SK-N-SH (cell line): ENCODE results near the gene TSPAN14. TPM values are rescaled to one million over a fixed set of nuclear protein-coding genes. Genes with fewer than 3 reads are reported as not detected.

Experiments used
- CTCF ChIA-PET: fragments of 300-600, 350-600 bp; formaldehyde crosslinking; extraction: SDS; loops from one replicate; lab custom pipeline; 2021; lab: Yijun Ruan, JAX
- POLR2A ChIA-PET: fragments of 350-600 bp; sonication (Branson Sonifier 250); formaldehyde crosslinking; extraction: SDS; loops from one replicate; lab custom pipeline; 2020; ENCODE audit warnings: antibody characterized with exemption, inconsistent platforms; lab: Yijun Ruan, JAX
- DNase-seq: peaks from one replicate; pipeline ENCODE4 v3.0.0; 2012
- H2AFZ ChIP-seq: fragments of 200-600 bp; sonication (generic); 2 replicates; pipeline ENCODE4 v1.8.1; 2016; ENCODE audit warnings: antibody characterized with exemption, mild to moderate bottlenecking, low read depth
- H3F3A ChIP-seq: fragments of 200-600 bp; sonication (generic); replicated peaks from 2 replicates; pipeline ENCODE3; 2016; ENCODE audit warnings: antibody characterized with exemption, mild to moderate bottlenecking; ENCODE audit not compliant: insufficient read depth
- H3K27ac ChIP-seq, 2 experiments: fragments of 200-500 bp in 1 of 2; fragments of 200-600 bp in 1 of 2; sonication (Bioruptor generic) in 1 of 2; sonication (generic), shearing (Covaris generic) in 1 of 2; 2 replicates each; pipeline versions ENCODE4 v1.5.1 to v1.6.1; 2014 to 2016; ENCODE audit warnings: low read depth in 2 of 2, inconsistent platforms in 1 of 2, low read length in 1 of 2, mild to moderate bottlenecking in 1 of 2, mixed read lengths in 1 of 2
- H3K27me3 ChIP-seq: fragments of 200-600 bp; sonication (generic), shearing (Covaris generic); 2 replicates; pipeline ENCODE4 v1.6.1; 2016; ENCODE audit warnings: mixed run types; ENCODE audit not compliant: insufficient read depth
- H3K36me3 ChIP-seq, 2 experiments: fragments of 200-500 bp in 1 of 2; fragments of 200-600 bp in 1 of 2; sonication (Bioruptor generic) in 1 of 2; sonication (generic) in 1 of 2; replicated peaks in 1 of 2; 2 replicates each; pipeline versions ENCODE3 to v1.5.1; 2014 to 2016; ENCODE audit warnings: low read length in 1 of 2, mild to moderate bottlenecking in 1 of 2; ENCODE audit not compliant: insufficient read depth in 2 of 2, control insufficient read depth in 1 of 2
- H3K4me1 ChIP-seq, 2 experiments: fragments of 200-500 bp in 1 of 2; fragments of 200-600 bp in 1 of 2; sonication (Bioruptor generic) in 1 of 2; sonication (generic), shearing (Covaris generic) in 1 of 2; 2 replicates each; pipeline versions ENCODE4 v1.5.1 to v1.6.1; 2014 to 2016; ENCODE audit warnings: low read depth in 1 of 2, low read length in 1 of 2, mixed run types in 1 of 2; ENCODE audit not compliant: insufficient read depth in 2 of 2, control insufficient read depth in 1 of 2
- H3K4me2 ChIP-seq: fragments of 200-600 bp; sonication (generic), shearing (Covaris generic); 2 replicates; pipeline ENCODE4 v1.6.1; 2017; ENCODE audit warnings: mixed run types
- H3K4me3 ChIP-seq, 2 experiments: fragments of 200-500 bp in 1 of 2; fragments of 200-600 bp in 1 of 2; sonication (Bioruptor generic) in 1 of 2; sonication (generic), shearing (Covaris generic) in 1 of 2; 2 replicates each; pipeline versions ENCODE4 v1.5.1 to v1.8.1; 2014 to 2016; ENCODE audit warnings: low read depth in 2 of 2, inconsistent platforms in 1 of 2, low read length in 1 of 2, mild to moderate bottlenecking in 1 of 2, mixed read lengths in 1 of 2, moderate library complexity in 1 of 2
- H3K79me2 ChIP-seq: fragments of 200-600 bp; sonication (generic); 2 replicates; pipeline ENCODE4 v1.8.1; 2017; ENCODE audit warnings: mild to moderate bottlenecking; ENCODE audit not compliant: insufficient read depth
- H3K9ac ChIP-seq: fragments of 200-600 bp; sonication (generic); 2 replicates; pipeline ENCODE4 v1.6.1; 2017; ENCODE audit warnings: mixed run types
- H3K9me2 ChIP-seq: fragments of 200-600 bp; sonication (generic); 2 replicates; pipeline ENCODE4 v1.6.1; 2017; ENCODE audit warnings: mixed run types
- H3K9me3 ChIP-seq: fragments of 200-600 bp; sonication (generic); 2 replicates; pipeline ENCODE4 v1.6.1; 2017; ENCODE audit warnings: mixed run types, mild to moderate bottlenecking, moderate library complexity
- H4K20me1 ChIP-seq: fragments of 200-600 bp; sonication (generic); 2 replicates; pipeline ENCODE4 v1.6.1; 2017; ENCODE audit warnings: mild to moderate bottlenecking, mixed run types; ENCODE audit not compliant: insufficient read depth
- CHD2 ChIP-seq: fragments of 150-350 bp; IDR thresholded peaks from 2 replicates; pipeline ENCODE4 v1.6.1; 2018; ENCODE audit warnings: low read length; ENCODE audit not compliant: partially characterized antibody
- FOXM1 ChIP-seq: IDR thresholded peaks from 2 replicates; pipeline ENCODE4 v1.4.0; 2012; ENCODE audit warnings: low read depth, mild to moderate bottlenecking
- JUND ChIP-seq: IDR thresholded peaks from 2 replicates; pipeline ENCODE4 v1.4.0; 2012
- SIN3A ChIP-seq: IDR thresholded peaks from 2 replicates; pipeline ENCODE4 v1.6.1; 2012; ENCODE audit warnings: low read depth, mild to moderate bottlenecking, low read length, moderate library complexity, borderline replicate concordance
- WGBS: methylation state at CpG from one replicate; pipeline ENCODE4 v1.1.6; 2017; ENCODE audit warnings: low lambda C conversion rate; 5-methylcytosine and 5-hydroxymethylcytosine counted together
- polyA plus RNA-seq, 3 experiments: library from polyadenylated mRNA; depleted of rRNA; stranded (reverse); fragments of >200 nt; gene quantifications; 2 replicates each; pipeline ENCODE4 v1.2.3, GENCODE V29; 2012
- TF ChIP-seq, protein P1 (sequence below): IDR thresholded peaks from 2 replicates; pipeline ENCODE4 v1.6.1; 2012; ENCODE audit warnings: mild to moderate bottlenecking, low read depth, low read length, moderate library complexity
- TF ChIP-seq, protein P2 (sequence below): fragments of 150-350 bp; IDR thresholded peaks from 2 replicates; pipeline ENCODE4 v1.6.1; 2017; ENCODE audit warnings: antibody characterized with exemption, low read length, low read depth, borderline replicate concordance
- TF ChIP-seq, protein P3 (sequence below): IDR thresholded peaks from 2 replicates; pipeline ENCODE4; 2012
- TF ChIP-seq, protein P4 (sequence below): IDR thresholded peaks from 2 replicates; pipeline ENCODE4 v1.4.0; 2012; ENCODE audit warnings: low read depth, borderline replicate concordance
- TF ChIP-seq, protein P5 (sequence below): fragments of 200-600 bp; sonication (generic); IDR thresholded peaks from 2 replicates; pipeline ENCODE4 v1.6.1; 2017; ENCODE audit warnings: antibody characterized with exemption, mild to moderate bottlenecking, moderate library complexity
- TF ChIP-seq, protein P6 (sequence below): IDR thresholded peaks from 2 replicates; pipeline ENCODE4 v1.4.0; 2012; ENCODE audit warnings: low read depth

The TSPAN14 gene
- polyA plus RNA-seq, 1 of the 3 experiments (the other 2 are of a cell fraction), result 78.1 TPM

DNA sequence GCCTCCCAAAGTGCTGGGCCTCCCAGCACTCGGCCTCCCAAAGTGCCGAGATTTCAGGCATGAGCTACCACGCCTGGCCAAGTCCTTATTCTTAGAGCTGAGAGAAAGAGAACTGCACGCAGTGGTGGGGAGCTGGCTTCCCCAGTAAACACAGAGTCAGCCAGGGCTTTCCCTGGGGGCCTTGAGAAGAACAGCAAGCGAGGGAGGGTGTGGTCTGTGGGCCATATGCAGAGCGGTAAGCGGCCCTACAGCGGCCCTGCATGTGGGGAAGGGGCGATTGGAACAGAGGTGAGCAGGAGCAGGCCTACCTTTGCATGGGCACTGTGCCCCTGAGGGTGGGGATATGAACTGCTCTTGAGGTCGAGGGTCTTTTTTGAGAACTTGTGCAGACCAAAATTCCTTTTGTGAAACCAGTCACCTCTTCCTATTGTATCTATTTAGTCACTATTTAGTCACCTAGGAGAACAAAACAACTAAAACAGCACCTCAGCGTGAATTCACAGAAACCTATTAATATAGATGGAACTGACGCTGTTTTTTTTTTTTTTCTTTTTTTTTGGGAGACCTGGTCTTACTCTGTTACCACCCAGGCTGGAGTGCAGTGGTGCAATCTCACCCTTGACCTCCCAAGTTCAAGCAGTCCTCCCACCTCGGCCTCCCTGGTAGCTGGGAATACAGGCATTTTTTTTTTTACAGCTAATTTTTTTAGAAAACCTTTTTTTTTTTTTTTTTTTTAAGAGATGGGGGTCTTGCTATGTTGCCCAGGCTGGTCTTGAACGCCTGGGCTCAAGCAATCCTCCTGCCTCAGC, 46.7 kb downstream of the TSPAN14 start:
- H3K4me3 ChIP-seq, result no peak overlapping the region
- H3K4me1 ChIP-seq, result peaks cover 34 to 62% of the 10 kb centered on the region in 2 experiments; a peak in 3 of 4 replicates
- H3K79me2 ChIP-seq, result peaks cover 90% of the 10 kb centered on the region
- H3K9ac ChIP-seq, result no peak overlapping the region
- ChIA-PET CTCF (interaction anchor here (0.6 to 21.2 kb wide), 4 partner anchors 9 to 118 kb away, joined by 3 to 602 read pairs (median 6); partner anchors contain the start of gene TSPAN14), POLR2A (no interaction called here)
- H3K4me2 ChIP-seq, result no peak overlapping the region; the same call in 1 of the 2 replicates
- H4K20me1 ChIP-seq, result no peaks in the 10 kb centered on the region; the same call in 1 of the 2 replicates
- TF ChIP-seq, protein P1, sequence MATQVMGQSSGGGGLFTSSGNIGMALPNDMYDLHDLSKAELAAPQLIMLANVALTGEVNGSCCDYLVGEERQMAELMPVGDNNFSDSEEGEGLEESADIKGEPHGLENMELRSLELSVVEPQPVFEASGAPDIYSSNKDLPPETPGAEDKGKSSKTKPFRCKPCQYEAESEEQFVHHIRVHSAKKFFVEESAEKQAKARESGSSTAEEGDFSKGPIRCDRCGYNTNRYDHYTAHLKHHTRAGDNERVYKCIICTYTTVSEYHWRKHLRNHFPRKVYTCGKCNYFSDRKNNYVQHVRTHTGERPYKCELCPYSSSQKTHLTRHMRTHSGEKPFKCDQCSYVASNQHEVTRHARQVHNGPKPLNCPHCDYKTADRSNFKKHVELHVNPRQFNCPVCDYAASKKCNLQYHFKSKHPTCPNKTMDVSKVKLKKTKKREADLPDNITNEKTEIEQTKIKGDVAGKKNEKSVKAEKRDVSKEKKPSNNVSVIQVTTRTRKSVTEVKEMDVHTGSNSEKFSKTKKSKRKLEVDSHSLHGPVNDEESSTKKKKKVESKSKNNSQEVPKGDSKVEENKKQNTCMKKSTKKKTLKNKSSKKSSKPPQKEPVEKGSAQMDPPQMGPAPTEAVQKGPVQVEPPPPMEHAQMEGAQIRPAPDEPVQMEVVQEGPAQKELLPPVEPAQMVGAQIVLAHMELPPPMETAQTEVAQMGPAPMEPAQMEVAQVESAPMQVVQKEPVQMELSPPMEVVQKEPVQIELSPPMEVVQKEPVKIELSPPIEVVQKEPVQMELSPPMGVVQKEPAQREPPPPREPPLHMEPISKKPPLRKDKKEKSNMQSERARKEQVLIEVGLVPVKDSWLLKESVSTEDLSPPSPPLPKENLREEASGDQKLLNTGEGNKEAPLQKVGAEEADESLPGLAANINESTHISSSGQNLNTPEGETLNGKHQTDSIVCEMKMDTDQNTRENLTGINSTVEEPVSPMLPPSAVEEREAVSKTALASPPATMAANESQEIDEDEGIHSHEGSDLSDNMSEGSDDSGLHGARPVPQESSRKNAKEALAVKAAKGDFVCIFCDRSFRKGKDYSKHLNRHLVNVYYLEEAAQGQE, result no peak
- TF ChIP-seq FOXM1, result no peak
- TF ChIP-seq, protein P2, sequence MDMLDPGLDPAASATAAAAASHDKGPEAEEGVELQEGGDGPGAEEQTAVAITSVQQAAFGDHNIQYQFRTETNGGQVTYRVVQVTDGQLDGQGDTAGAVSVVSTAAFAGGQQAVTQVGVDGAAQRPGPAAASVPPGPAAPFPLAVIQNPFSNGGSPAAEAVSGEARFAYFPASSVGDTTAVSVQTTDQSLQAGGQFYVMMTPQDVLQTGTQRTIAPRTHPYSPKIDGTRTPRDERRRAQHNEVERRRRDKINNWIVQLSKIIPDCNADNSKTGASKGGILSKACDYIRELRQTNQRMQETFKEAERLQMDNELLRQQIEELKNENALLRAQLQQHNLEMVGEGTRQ, result no peak
- TF ChIP-seq, protein P3, sequence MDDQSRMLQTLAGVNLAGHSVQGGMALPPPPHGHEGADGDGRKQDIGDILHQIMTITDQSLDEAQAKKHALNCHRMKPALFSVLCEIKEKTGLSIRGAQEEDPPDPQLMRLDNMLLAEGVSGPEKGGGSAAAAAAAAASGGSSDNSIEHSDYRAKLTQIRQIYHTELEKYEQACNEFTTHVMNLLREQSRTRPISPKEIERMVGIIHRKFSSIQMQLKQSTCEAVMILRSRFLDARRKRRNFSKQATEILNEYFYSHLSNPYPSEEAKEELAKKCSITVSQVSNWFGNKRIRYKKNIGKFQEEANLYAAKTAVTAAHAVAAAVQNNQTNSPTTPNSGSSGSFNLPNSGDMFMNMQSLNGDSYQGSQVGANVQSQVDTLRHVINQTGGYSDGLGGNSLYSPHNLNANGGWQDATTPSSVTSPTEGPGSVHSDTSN, result no peak
- TF ChIP-seq, protein P4, sequence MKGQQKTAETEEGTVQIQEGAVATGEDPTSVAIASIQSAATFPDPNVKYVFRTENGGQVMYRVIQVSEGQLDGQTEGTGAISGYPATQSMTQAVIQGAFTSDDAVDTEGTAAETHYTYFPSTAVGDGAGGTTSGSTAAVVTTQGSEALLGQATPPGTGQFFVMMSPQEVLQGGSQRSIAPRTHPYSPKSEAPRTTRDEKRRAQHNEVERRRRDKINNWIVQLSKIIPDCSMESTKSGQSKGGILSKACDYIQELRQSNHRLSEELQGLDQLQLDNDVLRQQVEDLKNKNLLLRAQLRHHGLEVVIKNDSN, result no peak
- no peak for TF ChIP-seq JUND
- TF ChIP-seq SIN3A, result no peak
- no peak for TF ChIP-seq CHD2
- TF ChIP-seq, protein P5, sequence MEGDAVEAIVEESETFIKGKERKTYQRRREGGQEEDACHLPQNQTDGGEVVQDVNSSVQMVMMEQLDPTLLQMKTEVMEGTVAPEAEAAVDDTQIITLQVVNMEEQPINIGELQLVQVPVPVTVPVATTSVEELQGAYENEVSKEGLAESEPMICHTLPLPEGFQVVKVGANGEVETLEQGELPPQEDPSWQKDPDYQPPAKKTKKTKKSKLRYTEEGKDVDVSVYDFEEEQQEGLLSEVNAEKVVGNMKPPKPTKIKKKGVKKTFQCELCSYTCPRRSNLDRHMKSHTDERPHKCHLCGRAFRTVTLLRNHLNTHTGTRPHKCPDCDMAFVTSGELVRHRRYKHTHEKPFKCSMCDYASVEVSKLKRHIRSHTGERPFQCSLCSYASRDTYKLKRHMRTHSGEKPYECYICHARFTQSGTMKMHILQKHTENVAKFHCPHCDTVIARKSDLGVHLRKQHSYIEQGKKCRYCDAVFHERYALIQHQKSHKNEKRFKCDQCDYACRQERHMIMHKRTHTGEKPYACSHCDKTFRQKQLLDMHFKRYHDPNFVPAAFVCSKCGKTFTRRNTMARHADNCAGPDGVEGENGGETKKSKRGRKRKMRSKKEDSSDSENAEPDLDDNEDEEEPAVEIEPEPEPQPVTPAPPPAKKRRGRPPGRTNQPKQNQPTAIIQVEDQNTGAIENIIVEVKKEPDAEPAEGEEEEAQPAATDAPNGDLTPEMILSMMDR, result no peak
- TF ChIP-seq, protein P6, sequence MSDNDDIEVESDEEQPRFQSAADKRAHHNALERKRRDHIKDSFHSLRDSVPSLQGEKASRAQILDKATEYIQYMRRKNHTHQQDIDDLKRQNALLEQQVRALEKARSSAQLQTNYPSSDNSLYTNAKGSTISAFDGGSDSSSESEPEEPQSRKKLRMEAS, result no peak
- H3K36me3 ChIP-seq, result peaks cover 3 to 4% of the 10 kb centered on the region in 2 experiments
- no peaks in the 10 kb centered on the region for H3K27me3 ChIP-seq
- no peak overlapping the region for H2AFZ ChIP-seq
- no peaks in the 10 kb centered on the region for H3K9me2 ChIP-seq
- no peaks in the 10 kb centered on the region for H3K9me3 ChIP-seq
- 89% methylated on average over 9 of the region's 14 CpGs for WGBS
- H3K27ac ChIP-seq, result no peak overlapping the region; a peak in 1 of 4 replicates
- H3F3A ChIP-seq, result peaks cover 50% of the 10 kb centered on the region
- DNase-seq, result no peak
